ENCODE measurements around the gene TOX3.

TOX3 gene

DNA sequence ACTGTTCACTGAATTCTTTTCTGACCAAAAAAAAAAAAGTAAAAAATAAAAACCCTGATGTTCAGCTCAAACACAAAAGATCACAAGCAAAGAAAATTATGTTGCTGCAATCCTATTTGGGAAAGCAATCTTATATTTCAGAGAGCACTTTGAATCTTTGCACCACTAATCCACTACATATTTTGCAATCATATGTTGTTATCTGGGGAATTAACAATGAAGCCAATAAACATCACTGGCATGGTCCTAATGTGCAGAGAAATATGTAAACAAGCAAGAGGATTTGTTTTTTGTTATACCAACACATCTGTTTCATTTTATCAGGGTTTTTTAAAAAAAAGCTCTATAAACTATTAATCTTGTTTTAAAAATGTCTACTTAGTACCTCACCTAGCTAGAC is 84.1 kb downstream of the TOX3 start:
- Histone ChIP-seq H3K9me3 (ENCODE audit: control insufficient read depth, low read length) (peaks cover 4% of the 10 kb centered on the region), H3K27me3 (replicated peaks; ENCODE audit: control insufficient read depth, insufficient read depth, low read length, poor library complexity, severe bottlenecking) (no peaks in the 10 kb centered on the region), H3K36me3 (ENCODE audit: control insufficient read depth, insufficient read depth, low read length) (no peaks in the 10 kb centered on the region), H3K27ac (ENCODE audit: insufficient read depth, low read length, poor library complexity, severe bottlenecking) (no peak overlapping the region), H3K4me1 (ENCODE audit: control insufficient read depth, insufficient read depth, low read length, poor library complexity, severe bottlenecking) (no peaks in the 10 kb centered on the region), H3K4me3 (ENCODE audit: insufficient read depth, low read depth, low read length, poor library complexity, severe bottlenecking) (no peak overlapping the region)
- DNase-seq, result no peak

DNA sequence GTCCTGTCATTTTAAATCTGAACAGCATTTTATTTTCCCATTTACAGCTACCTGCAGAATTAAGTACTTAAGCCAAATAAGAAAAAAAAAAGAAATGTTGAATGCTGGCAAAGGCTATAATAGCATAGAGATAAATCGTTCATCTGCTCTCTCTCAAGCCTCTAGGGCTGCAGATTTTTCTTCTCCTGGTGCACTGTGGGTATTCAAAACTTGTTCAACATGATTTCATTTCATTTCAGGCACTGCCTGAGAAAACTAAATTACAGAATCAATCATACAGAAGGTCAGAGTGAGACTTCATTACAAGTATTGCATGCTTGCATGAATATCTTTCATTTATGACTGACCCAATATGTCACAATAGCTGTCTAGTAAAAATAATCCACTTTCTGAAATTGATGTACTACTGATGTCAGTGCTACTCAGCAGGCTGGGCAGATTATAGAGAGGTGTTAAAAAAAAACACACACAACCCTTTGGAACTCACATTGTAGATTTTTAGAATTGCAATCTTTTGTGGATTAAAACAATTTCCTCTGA is 86.2 kb downstream of the TOX3 start:
- no peak for DNase-seq
- Histone ChIP-seq H3K27ac (ENCODE audit: insufficient read depth, low read length, poor library complexity, severe bottlenecking) (no peak overlapping the region), H3K36me3 (ENCODE audit: control insufficient read depth, insufficient read depth, low read length) (no peaks in the 10 kb centered on the region), H3K4me1 (ENCODE audit: control insufficient read depth, insufficient read depth, low read length, poor library complexity, severe bottlenecking) (no peaks in the 10 kb centered on the region), H3K4me3 (ENCODE audit: insufficient read depth, low read depth, low read length, poor library complexity, severe bottlenecking) (no peak overlapping the region), H3K27me3 (replicated peaks; ENCODE audit: control insufficient read depth, insufficient read depth, low read length, poor library complexity, severe bottlenecking) (no peaks in the 10 kb centered on the region), H3K9me3 (ENCODE audit: control insufficient read depth, low read length) (peaks cover under 1% of the 10 kb centered on the region)

DNA sequence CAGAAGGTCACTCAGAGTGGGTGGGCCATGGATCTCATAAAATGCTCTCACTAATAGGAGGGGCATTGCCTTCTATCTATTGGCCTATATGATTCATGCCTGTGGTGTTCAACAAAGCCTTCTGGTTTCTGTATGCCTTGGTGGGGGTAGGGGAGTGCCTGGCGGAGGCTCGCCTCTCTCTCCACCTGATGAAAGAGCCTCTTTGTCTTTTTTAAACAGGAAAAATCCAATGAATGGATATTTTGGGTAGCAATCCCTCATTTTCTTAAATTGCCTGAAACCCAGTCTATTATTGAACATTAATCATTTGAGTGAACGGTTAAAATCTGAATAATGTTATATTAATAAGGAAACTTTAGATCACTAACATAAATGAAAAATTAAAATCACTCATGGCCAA is 90.6 kb downstream of the TOX3 start:
- no peaks in the 10 kb centered on the region for H3K36me3 ChIP-seq (ENCODE audit: control insufficient read depth, insufficient read depth, low read length)

DNA sequence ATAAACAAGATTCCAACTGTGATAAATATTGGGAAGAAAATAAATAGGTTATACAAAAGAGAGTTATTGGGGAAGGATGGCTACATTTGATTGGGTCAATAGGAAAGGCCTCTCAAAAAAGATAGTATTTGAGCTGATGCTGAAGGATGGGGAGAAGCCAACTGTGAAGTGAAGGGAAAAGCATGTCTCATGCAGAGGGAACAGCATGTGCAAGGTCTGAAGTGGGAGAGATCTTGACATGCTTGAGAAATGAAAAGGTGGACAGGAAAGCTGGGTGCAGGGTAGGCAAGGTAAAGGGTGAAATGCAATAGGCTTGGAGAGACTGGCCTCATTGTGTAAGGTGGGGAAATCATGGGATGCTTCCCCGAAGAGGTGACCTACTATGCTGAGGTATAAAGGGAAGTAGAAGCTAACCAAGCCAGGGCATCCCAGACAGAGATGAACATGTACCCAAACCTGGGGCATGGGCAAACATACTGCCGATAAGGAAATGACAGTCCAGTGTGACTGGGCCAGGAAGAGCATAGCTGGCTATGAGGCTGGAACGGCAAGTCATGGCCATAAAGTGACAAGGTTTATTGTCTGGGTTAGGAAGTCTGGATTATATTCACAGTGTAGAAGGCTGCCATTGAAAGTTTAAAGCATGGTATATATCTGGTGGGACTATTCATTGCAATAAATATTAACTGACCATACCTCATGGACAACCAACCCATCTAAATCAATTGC is 91.2 kb downstream of the TOX3 start:
- Histone ChIP-seq H3K27me3 (replicated peaks; ENCODE audit: control insufficient read depth, insufficient read depth, low read length, poor library complexity, severe bottlenecking) (no peaks in the 10 kb centered on the region), H3K9me3 (ENCODE audit: control insufficient read depth, low read length) (no peaks in the 10 kb centered on the region), H3K4me1 (ENCODE audit: control insufficient read depth, insufficient read depth, low read length, poor library complexity, severe bottlenecking) (no peaks in the 10 kb centered on the region), H3K36me3 (ENCODE audit: control insufficient read depth, insufficient read depth, low read length) (no peaks in the 10 kb centered on the region), H3K4me3 (ENCODE audit: insufficient read depth, low read depth, low read length, poor library complexity, severe bottlenecking) (no peak overlapping the region), H3K27ac (ENCODE audit: insufficient read depth, low read length, poor library complexity, severe bottlenecking) (no peak overlapping the region)
- DNase-seq, result no peak

More for the DNA sequence above, 90.6 kb downstream of the TOX3 start:
- no peak overlapping the region for H3K4me3 ChIP-seq (ENCODE audit: insufficient read depth, low read depth, low read length, poor library complexity, severe bottlenecking)
- no peaks in the 10 kb centered on the region for H3K9me3 ChIP-seq (ENCODE audit: control insufficient read depth, low read length)
- no peak for DNase-seq
- H3K4me1 ChIP-seq (ENCODE audit: control insufficient read depth, insufficient read depth, low read length, poor library complexity, severe bottlenecking), result no peaks in the 10 kb centered on the region
- H3K27ac ChIP-seq (ENCODE audit: insufficient read depth, low read length, poor library complexity, severe bottlenecking), result no peak overlapping the region
- H3K27me3 ChIP-seq (replicated peaks; ENCODE audit: control insufficient read depth, insufficient read depth, low read length, poor library complexity, severe bottlenecking), result no peaks in the 10 kb centered on the region

DNA sequence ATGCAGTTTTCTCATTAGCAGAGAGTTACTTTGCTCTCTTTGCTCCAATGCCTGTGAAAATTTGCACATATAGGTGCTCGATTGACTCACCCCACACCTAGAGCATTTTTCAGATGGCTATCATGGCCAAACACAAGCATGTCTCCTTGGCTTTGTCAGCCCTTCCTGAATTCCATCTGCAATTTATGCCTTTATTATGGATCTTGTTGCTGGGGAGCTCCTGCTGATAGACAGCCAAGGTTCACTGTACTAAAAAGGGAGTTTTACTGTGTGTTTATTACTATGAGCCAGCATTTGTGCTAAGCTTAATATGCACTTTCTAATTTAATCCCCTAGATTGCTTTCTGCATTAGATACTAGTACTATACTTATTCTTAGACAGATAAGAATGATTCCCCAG is 93.3 kb downstream of the TOX3 start:
- no peak for DNase-seq
- no peaks in the 10 kb centered on the region for H3K9me3 ChIP-seq (ENCODE audit: control insufficient read depth, low read length)
- H3K36me3 ChIP-seq (ENCODE audit: control insufficient read depth, insufficient read depth, low read length), result no peaks in the 10 kb centered on the region
- no peaks in the 10 kb centered on the region for H3K27me3 ChIP-seq (replicated peaks; ENCODE audit: control insufficient read depth, insufficient read depth, low read length, poor library complexity, severe bottlenecking)
- H3K4me3 ChIP-seq (ENCODE audit: insufficient read depth, low read depth, low read length, poor library complexity, severe bottlenecking), result no peak overlapping the region
- H3K4me1 ChIP-seq (ENCODE audit: control insufficient read depth, insufficient read depth, low read length, poor library complexity, severe bottlenecking), result no peaks in the 10 kb centered on the region
- no peak overlapping the region for H3K27ac ChIP-seq (ENCODE audit: insufficient read depth, low read length, poor library complexity, severe bottlenecking)

DNA sequence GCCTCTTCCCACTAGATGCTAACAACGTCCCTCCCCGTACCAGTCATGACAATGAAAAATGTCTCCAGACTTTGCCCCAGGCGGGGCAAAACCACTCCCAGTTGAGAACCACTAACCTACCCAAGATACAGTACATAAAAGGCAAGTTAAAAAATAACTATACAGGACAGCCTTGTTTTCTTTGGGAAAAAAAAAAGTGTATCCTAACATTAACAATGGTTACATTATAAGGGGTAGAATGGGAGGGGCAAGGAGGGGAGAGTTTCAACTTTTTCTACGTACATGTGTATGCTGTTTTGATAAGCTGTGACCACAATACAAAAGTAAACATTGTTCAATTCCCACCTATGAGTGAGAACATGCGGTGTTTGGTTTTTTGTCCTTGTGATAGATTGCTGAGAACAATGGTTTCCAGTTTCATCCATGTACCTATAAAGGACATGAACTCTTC is 94.9 kb downstream of the TOX3 start:
- DNase-seq, result no peak
- Histone ChIP-seq H3K4me1 (ENCODE audit: control insufficient read depth, insufficient read depth, low read length, poor library complexity, severe bottlenecking) (no peaks in the 10 kb centered on the region), H3K9me3 (ENCODE audit: control insufficient read depth, low read length) (no peaks in the 10 kb centered on the region), H3K4me3 (ENCODE audit: insufficient read depth, low read depth, low read length, poor library complexity, severe bottlenecking) (no peak overlapping the region), H3K27me3 (replicated peaks; ENCODE audit: control insufficient read depth, insufficient read depth, low read length, poor library complexity, severe bottlenecking) (no peaks in the 10 kb centered on the region), H3K27ac (ENCODE audit: insufficient read depth, low read length, poor library complexity, severe bottlenecking) (no peak overlapping the region), H3K36me3 (ENCODE audit: control insufficient read depth, insufficient read depth, low read length) (no peaks in the 10 kb centered on the region)

DNA sequence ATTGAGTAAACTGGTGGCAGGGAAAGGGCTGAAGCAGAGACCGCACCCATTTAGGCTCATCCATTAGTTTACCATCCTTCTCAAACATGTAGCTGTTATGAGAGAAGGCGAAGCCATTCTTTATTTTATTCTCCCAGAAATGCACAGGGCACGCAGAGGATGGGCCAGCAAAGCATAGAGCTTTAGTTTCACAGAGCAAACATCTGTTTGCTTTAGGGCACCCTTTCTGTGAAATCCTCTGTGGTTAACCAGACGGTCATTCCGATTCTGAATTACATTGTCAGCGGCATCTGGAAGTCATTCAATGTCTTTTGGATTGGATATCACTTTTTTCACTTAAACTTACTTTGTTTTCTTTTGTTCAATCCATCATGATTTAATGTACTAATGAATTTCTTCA is 96.0 kb downstream of the TOX3 start:
- H3K4me1 ChIP-seq (ENCODE audit: control insufficient read depth, insufficient read depth, low read length, poor library complexity, severe bottlenecking), result no peaks in the 10 kb centered on the region
- DNase-seq, result no peak
- H3K27me3 ChIP-seq (replicated peaks; ENCODE audit: control insufficient read depth, insufficient read depth, low read length, poor library complexity, severe bottlenecking), result no peaks in the 10 kb centered on the region
- no peak overlapping the region for H3K4me3 ChIP-seq (ENCODE audit: insufficient read depth, low read depth, low read length, poor library complexity, severe bottlenecking)
- H3K36me3 ChIP-seq (ENCODE audit: control insufficient read depth, insufficient read depth, low read length), result no peaks in the 10 kb centered on the region
- H3K27ac ChIP-seq (ENCODE audit: insufficient read depth, low read length, poor library complexity, severe bottlenecking), result no peak overlapping the region
- no peaks in the 10 kb centered on the region for H3K9me3 ChIP-seq (ENCODE audit: control insufficient read depth, low read length)

DNA sequence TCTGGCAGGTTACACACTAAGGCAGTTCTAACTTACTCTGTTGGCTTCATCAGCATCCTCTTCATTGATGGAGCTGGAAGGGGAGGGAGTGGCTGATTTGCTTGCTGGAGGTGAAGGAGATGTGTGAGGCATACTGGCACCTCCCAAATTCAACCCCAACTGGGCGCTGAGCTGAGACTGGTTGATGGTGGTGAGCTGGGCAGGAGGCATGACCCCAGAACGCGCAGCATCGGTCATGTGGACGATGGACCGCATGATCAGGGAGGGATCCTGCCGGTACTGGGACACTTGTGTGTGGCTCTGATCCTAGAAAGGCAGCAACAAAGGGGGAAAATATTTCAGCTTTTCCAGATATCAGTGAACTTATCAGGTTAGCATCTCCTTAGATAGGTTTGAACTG is 96.7 kb downstream of the TOX3 start:
- Histone ChIP-seq H3K36me3 (ENCODE audit: control insufficient read depth, insufficient read depth, low read length) (no peaks in the 10 kb centered on the region), H3K27ac (ENCODE audit: insufficient read depth, low read length, poor library complexity, severe bottlenecking) (no peak overlapping the region), H3K4me3 (ENCODE audit: insufficient read depth, low read depth, low read length, poor library complexity, severe bottlenecking) (no peak overlapping the region), H3K4me1 (ENCODE audit: control insufficient read depth, insufficient read depth, low read length, poor library complexity, severe bottlenecking) (no peaks in the 10 kb centered on the region), H3K9me3 (ENCODE audit: control insufficient read depth, low read length) (no peaks in the 10 kb centered on the region), H3K27me3 (replicated peaks; ENCODE audit: control insufficient read depth, insufficient read depth, low read length, poor library complexity, severe bottlenecking) (no peaks in the 10 kb centered on the region)
- no peak for DNase-seq

DNA sequence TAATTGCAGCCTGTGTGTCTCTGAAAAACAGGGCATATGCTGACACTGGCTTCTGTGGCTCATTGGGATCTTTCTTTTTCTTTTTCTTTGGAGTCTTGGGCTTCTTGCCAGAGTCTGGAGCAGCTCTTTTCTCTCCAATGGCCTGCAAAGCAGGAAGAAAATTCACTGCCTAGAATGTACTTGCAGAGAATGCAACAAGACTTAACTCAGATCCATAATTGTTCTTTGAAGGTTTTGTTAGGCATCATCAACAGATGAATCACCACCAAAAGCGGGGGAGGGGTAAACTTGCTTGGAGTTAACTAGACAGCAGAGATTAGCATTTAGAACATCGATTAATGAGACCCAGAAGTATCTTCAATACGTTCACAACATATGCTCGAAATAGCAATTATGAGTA is 100.9 kb downstream of the TOX3 start:
- Histone ChIP-seq H3K4me3 (ENCODE audit: insufficient read depth, low read depth, low read length, poor library complexity, severe bottlenecking) (no peak overlapping the region), H3K9me3 (ENCODE audit: control insufficient read depth, low read length) (no peaks in the 10 kb centered on the region), H3K4me1 (ENCODE audit: control insufficient read depth, insufficient read depth, low read length, poor library complexity, severe bottlenecking) (no peaks in the 10 kb centered on the region), H3K36me3 (ENCODE audit: control insufficient read depth, insufficient read depth, low read length) (no peaks in the 10 kb centered on the region), H3K27ac (ENCODE audit: insufficient read depth, low read length, poor library complexity, severe bottlenecking) (no peak overlapping the region), H3K27me3 (replicated peaks; ENCODE audit: control insufficient read depth, insufficient read depth, low read length, poor library complexity, severe bottlenecking) (no peaks in the 10 kb centered on the region)
- DNase-seq, result no peak

DNA sequence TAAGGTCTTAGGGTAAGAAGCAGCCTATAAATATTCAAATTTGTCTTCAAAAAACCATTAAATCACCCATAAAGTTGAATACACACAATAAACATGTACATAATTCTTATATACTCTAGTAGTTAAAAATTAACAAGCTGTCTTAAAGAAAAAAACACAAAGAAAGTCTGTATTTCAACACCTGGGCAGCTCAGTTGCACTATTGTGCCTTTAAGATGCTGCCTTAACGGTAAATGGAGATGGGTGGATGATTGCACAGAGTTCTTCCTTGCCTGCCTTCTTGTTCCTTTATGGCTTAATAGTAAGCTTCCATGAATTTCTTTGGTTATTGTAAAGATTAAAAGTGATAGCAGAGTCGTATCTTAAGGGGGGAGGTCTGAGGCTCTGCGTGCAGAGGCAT is 105.1 kb downstream of the TOX3 start:
- H3K4me3 ChIP-seq (ENCODE audit: insufficient read depth, low read depth, low read length, poor library complexity, severe bottlenecking), result no peak overlapping the region
- H3K27me3 ChIP-seq (replicated peaks; ENCODE audit: control insufficient read depth, insufficient read depth, low read length, poor library complexity, severe bottlenecking), result no peaks in the 10 kb centered on the region
- no peak overlapping the region for H3K27ac ChIP-seq (ENCODE audit: insufficient read depth, low read length, poor library complexity, severe bottlenecking)
- no peaks in the 10 kb centered on the region for H3K36me3 ChIP-seq (ENCODE audit: control insufficient read depth, insufficient read depth, low read length)
- DNase-seq, result no peak
- H3K9me3 ChIP-seq (ENCODE audit: control insufficient read depth, low read length), result no peaks in the 10 kb centered on the region
- no peaks in the 10 kb centered on the region for H3K4me1 ChIP-seq (ENCODE audit: control insufficient read depth, insufficient read depth, low read length, poor library complexity, severe bottlenecking)

Measured in effector memory CD4-positive, alpha-beta T cell (primary cell).